HepG2 (cell line): ENCODE measurements around the gene MCRIP2. TPM values are rescaled to one million over a fixed set of nuclear protein-coding genes. Genes with fewer than 3 reads are reported as not detected.
A peak's percentile ranks its signal among the peaks of the same experiment; 100 is the strongest.

ENCODE experiments used
- RBFOX2 ChIP-seq: fragments of 200-400 bp; formaldehyde crosslinking; IDR thresholded peaks from 2 replicates; pipeline ENCODE4 v1.6.1; 2017; ENCODE audit warnings: low read depth, mild to moderate bottlenecking, low read length
- RNF2 ChIP-seq: fragments of 450-650 bp; conservative IDR thresholded peaks from 2 replicates; pipeline ENCODE4 v1.6.1; 2016; ENCODE audit warnings: low read depth
- SALL1 ChIP-seq: sonication (generic); formaldehyde crosslinking; IDR thresholded peaks from 2 replicates; pipeline ENCODE4 v1.8.0; 2022; ENCODE audit warnings: mild to moderate bottlenecking, missing genetic modification reagents
- SP1 ChIP-seq, 2 experiments: fragments of 450-650 bp in 1 of 2; sonication (generic) in 1 of 2; formaldehyde crosslinking in 1 of 2; IDR thresholded peaks; 2 replicates each; pipeline versions ENCODE4 v1.4.0 to v1.6.1; 2016 to 2020; ENCODE audit warnings: missing genetic modification reagents in 1 of 2
- ZFP41 ChIP-seq: sonication (generic); formaldehyde crosslinking; IDR thresholded peaks from 2 replicates; pipeline ENCODE4 v1.4.0; 2020; ENCODE audit warnings: mild to moderate bottlenecking, missing genetic modification reagents, borderline replicate concordance
- ZFY ChIP-seq: sonication (generic); formaldehyde crosslinking; IDR thresholded peaks from 2 replicates; pipeline ENCODE4 v1.4.0; 2020; ENCODE audit warnings: missing genetic modification reagents
- ZNF205 ChIP-seq: IDR thresholded peaks from 2 replicates; pipeline ENCODE4 v1.6.1; 2018; ENCODE audit warnings: missing biosample characterization, missing genetic modification reagents
- ZNF251 ChIP-seq: sonication (generic); formaldehyde crosslinking; IDR thresholded peaks from 2 replicates; pipeline ENCODE4 v1.9.0; 2021; ENCODE audit warnings: mild to moderate bottlenecking, missing genetic modification reagents
- ZNF256 ChIP-seq: sonication (generic); formaldehyde crosslinking; conservative IDR thresholded peaks from 2 replicates; pipeline ENCODE4 v1.4.0; 2020; ENCODE audit warnings: missing genetic modification reagents
- ZNF431 ChIP-seq: sonication (generic); formaldehyde crosslinking; IDR thresholded peaks from 2 replicates; pipeline ENCODE4 v1.9.0; 2022; ENCODE audit warnings: missing genetic modification reagents, low read depth, mild to moderate bottlenecking, borderline replicate concordance
- ZSCAN20 ChIP-seq: sonication (generic); formaldehyde crosslinking; IDR thresholded peaks from 2 replicates; pipeline ENCODE4 v1.4.0; 2020; ENCODE audit warnings: missing genetic modification reagents, mild to moderate bottlenecking, borderline replicate concordance
- polyA plus RNA-seq, 8 experiments: library from polyadenylated mRNA; depleted of rRNA in 3 of 8; stranded (reverse) in 7 of 8; unstranded in 1 of 8; fragments of >200 nt; fragmentation: Illumina TruSeq in 4 of 8; extraction: Trizol in 4 of 8; gene quantifications; 2 replicates each; pipeline versions ENCODE4 v1.2.1 to v1.2.3, GENCODE V29; 2011 to 2016; ENCODE audit warnings: low read depth in 4 of 8, missing spikeins in 1 of 8, mixed read lengths in 1 of 8; ENCODE audit not compliant: insufficient read depth in 1 of 8
- total RNA-seq, 5 experiments: library from RNA; depleted of rRNA; stranded (reverse); fragments of >200 nt; fragmentation: Illumina TruSeq; extraction: Trizol; gene quantifications; 2 replicates each; pipeline ENCODE4 v1.2.3, GENCODE V29; 2016; ENCODE audit warnings: low read depth in 1 of 5
- TF ChIP-seq, protein P1 (sequence below): sonication (generic); formaldehyde crosslinking; conservative IDR thresholded peaks from 2 replicates; pipeline ENCODE4 v1.8.0; 2022; ENCODE audit warnings: mild to moderate bottlenecking, moderate library complexity, missing genetic modification reagents
- TF ChIP-seq, protein P2 (sequence below): sonication (generic); formaldehyde crosslinking; IDR thresholded peaks from 2 replicates; pipeline ENCODE4 v1.5.1; 2020; ENCODE audit warnings: mild to moderate bottlenecking, missing genetic modification reagents, moderate library complexity
- TF ChIP-seq, protein P3 (sequence below): sonication (generic); formaldehyde crosslinking; IDR thresholded peaks from 2 replicates; pipeline ENCODE4 v1.9.0; 2022; ENCODE audit warnings: low read depth, missing genetic modification reagents
- TF ChIP-seq, protein P4 (sequence below): sonication (generic); formaldehyde crosslinking; IDR thresholded peaks from one replicate; pipeline ENCODE4 v1.5.1; 2020; ENCODE audit warnings: mild to moderate bottlenecking, missing genetic modification reagents; ENCODE audit errors: not compliant biosample characterization

The MCRIP2 gene
- total and polyA plus RNA-seq, 2 of the 13 experiments (the other 11 are each of a cell fraction or from before 2014, with no cell fraction given): 39.6 to 76.7 TPM

DNA sequence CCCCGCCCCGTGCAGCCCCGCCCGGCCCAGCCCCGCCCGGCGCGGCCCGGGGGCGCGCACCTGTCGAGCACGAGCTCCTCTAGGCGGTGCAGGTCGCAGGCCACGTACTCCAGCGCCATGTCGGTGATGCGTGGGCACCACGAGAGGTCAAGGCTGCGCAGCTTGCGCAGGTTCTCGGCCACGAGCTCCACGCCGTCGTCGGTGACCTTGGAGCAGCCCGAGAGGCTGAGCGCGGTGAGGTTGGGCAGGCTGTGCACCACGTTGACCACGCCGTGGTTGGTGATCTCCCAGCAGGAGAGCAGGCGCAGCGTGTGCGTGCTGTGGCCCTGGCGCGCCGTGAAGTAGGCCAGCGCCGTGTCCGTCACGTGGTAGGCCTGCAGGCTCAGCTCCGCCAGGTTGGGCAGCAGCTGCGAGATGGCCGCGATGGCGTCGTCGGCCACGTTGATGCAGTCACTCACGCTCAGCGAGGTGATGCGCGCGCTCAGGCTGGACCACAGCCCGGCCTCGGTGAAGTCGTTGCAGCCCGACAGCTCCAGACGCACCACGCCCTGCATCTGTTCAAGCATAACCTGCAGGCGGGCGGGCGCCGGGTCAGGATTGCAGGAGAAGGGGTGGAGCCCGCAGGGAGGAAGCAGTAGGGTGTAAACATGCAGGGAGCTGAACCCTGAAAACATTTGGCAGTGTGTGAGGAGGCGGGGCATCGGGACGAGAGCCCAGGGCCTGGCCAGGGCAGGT, 53.9 kb downstream of the MCRIP2 start (continued):
- TF ChIP-seq SALL1 (CRISPR knock-in tag): peak; percentile 79
- peak; percentile 45; the same call in 1 of the 2 replicates for TF ChIP-seq ZFP41 (CRISPR knock-in tag)
- TF ChIP-seq, protein P1, sequence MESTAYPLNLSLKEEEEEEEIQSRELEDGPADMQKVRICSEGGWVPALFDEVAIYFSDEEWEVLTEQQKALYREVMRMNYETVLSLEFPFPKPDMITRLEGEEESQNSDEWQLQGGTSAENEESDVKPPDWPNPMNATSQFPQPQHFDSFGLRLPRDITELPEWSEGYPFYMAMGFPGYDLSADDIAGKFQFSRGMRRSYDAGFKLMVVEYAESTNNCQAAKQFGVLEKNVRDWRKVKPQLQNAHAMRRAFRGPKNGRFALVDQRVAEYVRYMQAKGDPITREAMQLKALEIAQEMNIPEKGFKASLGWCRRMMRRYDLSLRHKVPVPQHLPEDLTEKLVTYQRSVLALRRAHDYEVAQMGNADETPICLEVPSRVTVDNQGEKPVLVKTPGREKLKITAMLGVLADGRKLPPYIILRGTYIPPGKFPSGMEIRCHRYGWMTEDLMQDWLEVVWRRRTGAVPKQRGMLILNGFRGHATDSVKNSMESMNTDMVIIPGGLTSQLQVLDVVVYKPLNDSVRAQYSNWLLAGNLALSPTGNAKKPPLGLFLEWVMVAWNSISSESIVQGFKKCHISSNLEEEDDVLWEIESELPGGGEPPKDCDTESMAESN (CRISPR knock-in tag): peak; percentile 47; the same call in 1 of the 2 replicates
- TF ChIP-seq ZNF256 (CRISPR knock-in tag): no peak
- TF ChIP-seq, protein P2, sequence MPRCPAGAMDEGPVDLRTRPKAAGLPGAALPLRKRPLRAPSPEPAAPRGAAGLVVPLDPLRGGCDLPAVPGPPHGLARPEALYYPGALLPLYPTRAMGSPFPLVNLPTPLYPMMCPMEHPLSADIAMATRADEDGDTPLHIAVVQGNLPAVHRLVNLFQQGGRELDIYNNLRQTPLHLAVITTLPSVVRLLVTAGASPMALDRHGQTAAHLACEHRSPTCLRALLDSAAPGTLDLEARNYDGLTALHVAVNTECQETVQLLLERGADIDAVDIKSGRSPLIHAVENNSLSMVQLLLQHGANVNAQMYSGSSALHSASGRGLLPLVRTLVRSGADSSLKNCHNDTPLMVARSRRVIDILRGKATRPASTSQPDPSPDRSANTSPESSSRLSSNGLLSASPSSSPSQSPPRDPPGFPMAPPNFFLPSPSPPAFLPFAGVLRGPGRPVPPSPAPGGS (CRISPR knock-in tag): 0 out of 2 replicates have a peak, but pooled peaks have one; percentile 2
- TF ChIP-seq SP1 (IDR thresholded peaks at IDR 0.05): no peak
- 0 out of 2 replicates have a peak, but pooled peaks have one; percentile 37 for TF ChIP-seq SP1 (CRISPR knock-in tag; IDR thresholded peaks at IDR 0.05)
- TF ChIP-seq RNF2: peak; percentile 84
- TF ChIP-seq ZFY (CRISPR knock-in tag): peak; percentile 69
- 0 out of 2 replicates have a peak, but pooled peaks have one; percentile 52 for TF ChIP-seq ZNF205 (CRISPR knock-in tag)
- TF ChIP-seq ZSCAN20 (CRISPR knock-in tag): no peak
- no peak for TF ChIP-seq ZNF251 (CRISPR knock-in tag)
- TF ChIP-seq, protein P3, sequence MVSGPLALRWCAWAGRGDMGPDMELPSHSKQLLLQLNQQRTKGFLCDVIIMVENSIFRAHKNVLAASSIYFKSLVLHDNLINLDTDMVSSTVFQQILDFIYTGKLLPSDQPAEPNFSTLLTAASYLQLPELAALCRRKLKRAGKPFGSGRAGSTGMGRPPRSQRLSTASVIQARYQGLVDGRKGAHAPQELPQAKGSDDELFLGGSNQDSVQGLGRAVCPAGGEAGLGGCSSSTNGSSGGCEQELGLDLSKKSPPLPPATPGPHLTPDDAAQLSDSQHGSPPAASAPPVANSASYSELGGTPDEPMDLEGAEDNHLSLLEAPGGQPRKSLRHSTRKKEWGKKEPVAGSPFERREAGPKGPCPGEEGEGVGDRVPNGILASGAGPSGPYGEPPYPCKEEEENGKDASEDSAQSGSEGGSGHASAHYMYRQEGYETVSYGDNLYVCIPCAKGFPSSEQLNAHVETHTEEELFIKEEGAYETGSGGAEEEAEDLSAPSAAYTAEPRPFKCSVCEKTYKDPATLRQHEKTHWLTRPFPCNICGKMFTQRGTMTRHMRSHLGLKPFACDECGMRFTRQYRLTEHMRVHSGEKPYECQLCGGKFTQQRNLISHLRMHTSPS (CRISPR knock-in tag): peak; percentile 58; the same call in 1 of the 2 replicates
- TF ChIP-seq, protein P4, sequence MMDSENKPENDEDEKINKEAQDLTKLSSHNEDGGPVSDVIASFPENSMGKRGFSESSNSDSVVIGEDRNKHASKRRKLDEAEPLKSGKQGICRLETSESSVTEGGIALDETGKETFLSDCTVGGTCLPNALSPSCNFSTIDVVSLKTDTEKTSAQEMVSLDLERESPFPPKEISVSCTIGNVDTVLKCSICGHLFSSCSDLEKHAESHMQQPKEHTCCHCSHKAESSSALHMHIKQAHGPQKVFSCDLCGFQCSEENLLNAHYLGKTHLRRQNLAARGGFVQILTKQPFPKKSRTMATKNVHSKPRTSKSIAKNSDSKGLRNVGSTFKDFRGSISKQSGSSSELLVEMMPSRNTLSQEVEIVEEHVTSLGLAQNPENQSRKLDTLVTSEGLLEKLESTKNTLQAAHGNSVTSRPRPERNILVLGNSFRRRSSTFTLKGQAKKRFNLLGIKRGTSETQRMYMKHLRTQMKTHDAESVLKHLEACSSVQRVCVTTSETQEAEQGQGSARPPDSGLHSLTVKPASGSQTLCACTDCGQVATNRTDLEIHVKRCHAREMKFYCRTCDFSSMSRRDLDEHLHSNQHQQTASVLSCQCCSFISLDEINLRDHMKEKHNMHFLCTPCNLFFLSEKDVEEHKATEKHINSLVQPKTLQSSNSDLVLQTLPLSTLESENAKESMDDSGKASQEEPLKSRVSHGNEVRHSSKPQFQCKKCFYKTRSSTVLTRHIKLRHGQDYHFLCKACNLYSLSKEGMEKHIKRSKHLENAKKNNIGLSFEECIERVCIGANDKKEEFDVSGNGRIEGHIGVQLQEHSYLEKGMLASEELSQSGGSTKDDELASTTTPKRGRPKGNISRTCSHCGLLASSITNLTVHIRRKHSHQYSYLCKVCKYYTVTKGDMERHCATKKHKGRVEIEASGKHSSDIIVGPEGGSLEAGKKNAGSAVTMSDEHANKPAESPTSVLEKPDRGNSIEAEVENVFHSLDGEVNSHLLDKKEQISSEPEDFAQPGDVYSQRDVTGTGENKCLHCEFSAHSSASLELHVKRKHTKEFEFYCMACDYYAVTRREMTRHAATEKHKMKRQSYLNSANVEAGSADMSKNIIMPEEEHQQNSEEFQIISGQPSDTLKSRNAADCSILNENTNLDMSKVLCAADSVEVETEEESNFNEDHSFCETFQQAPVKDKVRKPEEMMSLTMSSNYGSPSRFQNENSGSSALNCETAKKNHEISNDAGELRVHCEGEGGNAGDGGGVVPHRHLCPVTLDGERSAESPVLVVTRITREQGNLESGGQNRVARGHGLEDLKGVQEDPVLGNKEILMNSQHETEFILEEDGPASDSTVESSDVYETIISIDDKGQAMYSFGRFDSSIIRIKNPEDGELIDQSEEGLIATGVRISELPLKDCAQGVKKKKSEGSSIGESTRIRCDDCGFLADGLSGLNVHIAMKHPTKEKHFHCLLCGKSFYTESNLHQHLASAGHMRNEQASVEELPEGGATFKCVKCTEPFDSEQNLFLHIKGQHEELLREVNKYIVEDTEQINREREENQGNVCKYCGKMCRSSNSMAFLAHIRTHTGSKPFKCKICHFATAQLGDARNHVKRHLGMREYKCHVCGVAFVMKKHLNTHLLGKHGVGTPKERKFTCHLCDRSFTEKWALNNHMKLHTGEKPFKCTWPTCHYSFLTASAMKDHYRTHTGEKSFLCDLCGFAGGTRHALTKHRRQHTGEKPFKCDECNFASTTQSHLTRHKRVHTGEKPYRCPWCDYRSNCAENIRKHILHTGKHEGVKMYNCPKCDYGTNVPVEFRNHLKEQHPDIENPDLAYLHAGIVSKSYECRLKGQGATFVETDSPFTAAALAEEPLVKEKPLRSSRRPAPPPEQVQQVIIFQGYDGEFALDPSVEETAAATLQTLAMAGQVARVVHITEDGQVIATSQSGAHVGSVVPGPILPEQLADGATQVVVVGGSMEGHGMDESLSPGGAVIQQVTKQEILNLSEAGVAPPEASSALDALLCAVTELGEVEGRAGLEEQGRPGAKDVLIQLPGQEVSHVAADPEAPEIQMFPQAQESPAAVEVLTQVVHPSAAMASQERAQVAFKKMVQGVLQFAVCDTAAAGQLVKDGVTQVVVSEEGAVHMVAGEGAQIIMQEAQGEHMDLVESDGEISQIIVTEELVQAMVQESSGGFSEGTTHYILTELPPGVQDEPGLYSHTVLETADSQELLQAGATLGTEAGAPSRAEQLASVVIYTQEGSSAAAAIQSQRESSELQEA (CRISPR knock-in tag): no peak
- TF ChIP-seq ZNF431: 0 out of 2 replicates have a peak, but pooled peaks have one; percentile 23
- peak; percentile 63; the same call in 1 of the 2 replicates for TF ChIP-seq RBFOX2
